NCI-H226 (cell line): ENCODE results near the gene FAM184B.
"Not testable (repeated sequence)": the region's sequence is repeated elsewhere in the genome, so short reads cannot be mapped to it uniquely, and the experiment has no call there.

ENCODE experiments used
- DNase-seq: peaks from one replicate; pipeline ENCODE4 v3.0.0-alpha.2; 2015

FAM184B gene

GRCh38 chr4:17680559-17681280 is 100.7 kb downstream of the FAM184B start:
- DNase-seq: no peak

GRCh38 chr4:17670423-17670822 is 111.0 kb downstream of the FAM184B start:
- DNase-seq: no peak

GRCh38 chr4:17667653-17668201 is 113.7 kb downstream of the FAM184B start:
- no peak for DNase-seq

GRCh38 chr4:17667253-17667652 is 114.2 kb downstream of the FAM184B start:
- no peak for DNase-seq

GRCh38 chr4:17665852-17666251 is 115.6 kb downstream of the FAM184B start:
- no peak for DNase-seq

GRCh38 chr4:17665346-17665745 is 116.1 kb downstream of the FAM184B start:
- DNase-seq: no peak

- DNase-seq: no peak
These were observed 116.7 kb downstream of the FAM184B start for GRCh38 chr4:17664755-17665154.

GRCh38 chr4:17662694-17663093 is 118.7 kb downstream of the FAM184B start:
- DNase-seq: no peak

- DNase-seq: not testable (repeated sequence)
These were observed 122.2 kb downstream of the FAM184B start for GRCh38 chr4:17659196-17659595.

- no peak for DNase-seq
These were observed 123.6 kb downstream of the FAM184B start for GRCh38 chr4:17657849-17658248.

- DNase-seq: no peak
These were observed 124.3 kb downstream of the FAM184B start for GRCh38 chr4:17657090-17657489.

GRCh38 chr4:17654701-17655100 is 126.7 kb downstream of the FAM184B start:
- DNase-seq: no peak

GRCh38 chr4:17650406-17650805 is 131.0 kb downstream of the FAM184B start:
- DNase-seq: no peak

- no peak for DNase-seq
These were observed 133.5 kb downstream of the FAM184B start for GRCh38 chr4:17647927-17648326.

- no peak for DNase-seq
These were observed 134.1 kb downstream of the FAM184B start for GRCh38 chr4:17647176-17647806.

- no peak for DNase-seq
These were observed 134.7 kb downstream of the FAM184B start for GRCh38 chr4:17646693-17647092.

GRCh38 chr4:17642398-17642783 is 139.0 kb downstream of the FAM184B start:
- DNase-seq: no peak

GRCh38 chr4:17639136-17639535 is 142.3 kb downstream of the FAM184B start:
- no peak for DNase-seq

GRCh38 chr4:17636696-17637622 is 144.5 kb downstream of the FAM184B start:
- peak; percentile 24 for DNase-seq

- no peak for DNase-seq
These were observed 145.1 kb downstream of the FAM184B start for GRCh38 chr4:17636341-17636695.

GRCh38 chr4:17635056-17635455 is 146.4 kb downstream of the FAM184B start:
- no peak for DNase-seq

- no peak for DNase-seq
These were observed 147.8 kb downstream of the FAM184B start for GRCh38 chr4:17633600-17633999.

- DNase-seq: no peak
These were observed 151.2 kb downstream of the FAM184B start for GRCh38 chr4:17630228-17630627.
